Stimulated activated naive CD4-positive, alpha-beta T cell treated with Interleukin-2 at 50 U/mL for 16 hours (primary cell): ENCODE results near the gene RASGRP2.
A peak's percentile ranks its signal among the peaks of the same experiment; 100 is the strongest.

ENCODE experiments used
- DNase-seq: peaks from one replicate; lab custom pipeline; 2025; lab: John Stamatoyannopoulos, UW

Gene RASGRP2

GRCh38 chr11:64755681-64756361 is 11.9 kb upstream of the RASGRP2 start:
- no peak for DNase-seq

- no peak for DNase-seq
Measured at GRCh38 chr11:64754919-64755662, 11.1 kb upstream of the RASGRP2 start.

- no peak for DNase-seq
Measured at GRCh38 chr11:64754124-64754918, 10.4 kb upstream of the RASGRP2 start.

GRCh38 chr11:64753380-64754123 is 9.6 kb upstream of the RASGRP2 start:
- no peak for DNase-seq

GRCh38 chr11:64753019-64753379 is 9.1 kb upstream of the RASGRP2 start:
- DNase-seq: no peak

GRCh38 chr11:64752175-64752970 is 8.4 kb upstream of the RASGRP2 start:
- no peak for DNase-seq

- no peak for DNase-seq
Measured at GRCh38 chr11:64751580-64751979, 7.6 kb upstream of the RASGRP2 start.

- no peak for DNase-seq
Measured at GRCh38 chr11:64751136-64751535, 7.2 kb upstream of the RASGRP2 start.

- DNase-seq: no peak
Measured at GRCh38 chr11:64750361-64751054, 6.6 kb upstream of the RASGRP2 start.

- no peak for DNase-seq
Measured at GRCh38 chr11:64747961-64748665, 4.2 kb upstream of the RASGRP2 start.

GRCh38 chr11:64746486-64746885 is 2.5 kb upstream of the RASGRP2 start:
- no peak for DNase-seq

GRCh38 chr11:64745521-64746328 is 1.8 kb upstream of the RASGRP2 start:
- DNase-seq: peak; percentile 68

- peak; percentile 56 for DNase-seq
Measured at GRCh38 chr11:64745189-64745520, 1.2 kb upstream of the RASGRP2 start.

- DNase-seq: peak; percentile 41
Measured at GRCh38 chr11:64744544-64745188, 724 bp upstream of the RASGRP2 start.

- peak; percentile 60 for DNase-seq
Measured at GRCh38 chr11:64742889-64743590, 902 bp downstream of the RASGRP2 start.

GRCh38 chr11:64742087-64742888 is 1.7 kb downstream of the RASGRP2 start:
- peak; percentile 46 for DNase-seq

GRCh38 chr11:64741375-64742086 is 2.4 kb downstream of the RASGRP2 start:
- no peak for DNase-seq
